K562 (cell line): ENCODE results near the gene LHX3. TPM values are rescaled to one million over a fixed set of nuclear protein-coding genes. Genes with fewer than 3 reads are reported as not detected.
A peak's percentile ranks its signal among the peaks of the same experiment; 100 is the strongest.

Experiments
- ATAC-seq: fragments of 200-7000 bp; cut with Tn5 transposase; 3 replicates; pipeline ENCODE4 v1.9.1; 2020; ENCODE audit warnings: moderate library complexity
- BruUV-seq: library from RNA; stranded (reverse); fragments of 400-500 nt; replicated peaks from 2 replicates; lab custom pipeline; 2021; lab: Mats Ljungman, UMichigan
- CTCF ChIA-PET: fragments of 300-600 bp; formaldehyde crosslinking; extraction: SDS; loops from one replicate; lab custom pipeline; 2021; ENCODE audit warnings: low intra/inter-chr PET ratio; lab: Yijun Ruan, JAX
- POLR2A ChIA-PET: fragments of 300-600, 350-650 bp; sonication (Branson Sonifier 250); formaldehyde crosslinking; extraction: SDS; loops from one replicate; lab custom pipeline; 2021; ENCODE audit warnings: antibody characterized with exemption, inconsistent platforms; lab: Yijun Ruan, JAX
- DNase-seq, 4 experiments: peaks; one replicate each; pipeline versions ENCODE4 v3.0.0 to v3.0.0-alpha.2; 2011 to 2018; ENCODE audit warnings: low spot score in 3 of 4, mixed read lengths in 3 of 4; ENCODE audit errors: extremely low read depth in 1 of 4
- FAIRE-seq: peaks from 2 replicates; lab custom pipeline; 2011; peaks lifted over from hg19 to GRCh38; lab: Jason Lieb, UNC
- H2AFZ ChIP-seq: 2 replicates; pipeline ENCODE4 v1.6.0; 2011; ENCODE audit warnings: low read depth, low read length, control low read depth, inconsistent platforms
- H3K27ac ChIP-seq: fragments of 200-600 bp; 3 replicates; pipeline ENCODE4 v1.8.0; 2011; ENCODE audit warnings: low read depth, mild to moderate bottlenecking, control low read depth, inconsistent platforms, low read length, moderate library complexity, mixed read lengths; ENCODE audit errors: extremely low read depth
- H3K27me3 ChIP-seq, 2 experiments: fragments of 300-600 bp in 1 of 2; 2 replicates in 1 of 2; 3 replicates in 1 of 2; pipeline versions ENCODE4 v1.6.0 to v1.8.0; 2011; ENCODE audit warnings: inconsistent platforms in 2 of 2, low read length in 2 of 2, mild to moderate bottlenecking in 1 of 2, mixed read lengths in 1 of 2, moderate library complexity in 1 of 2; ENCODE audit not compliant: control insufficient read depth in 2 of 2, insufficient read depth in 2 of 2
- H3K36me3 ChIP-seq: fragments of 300-600 bp; 3 replicates; pipeline ENCODE4 v1.8.0; 2011; ENCODE audit warnings: mild to moderate bottlenecking, low read length, inconsistent platforms; ENCODE audit not compliant: control insufficient read depth, insufficient read depth
- H3K4me1 ChIP-seq, 2 experiments: fragments of 200-600 bp in 1 of 2; replicated peaks in 1 of 2; 2 replicates in 1 of 2; 3 replicates in 1 of 2; pipeline versions ENCODE4 v1.5.1 to v1.8.0; 2011; ENCODE audit warnings: inconsistent platforms in 2 of 2, low read length in 2 of 2, mild to moderate bottlenecking in 1 of 2, mixed read lengths in 1 of 2, moderate library complexity in 1 of 2; ENCODE audit not compliant: control insufficient read depth in 2 of 2, insufficient read depth in 2 of 2
- H3K4me2 ChIP-seq: 2 replicates; pipeline ENCODE4 v1.6.1; 2011; ENCODE audit warnings: low read length, control low read depth, inconsistent platforms, mixed read lengths; ENCODE audit not compliant: insufficient read depth
- H3K4me3 ChIP-seq: fragments of 200-600 bp; sonication (generic), shearing (Covaris generic); 2 replicates; pipeline ENCODE4 v1.5.1; 2016; ENCODE audit warnings: control low read depth, inconsistent platforms
- H3K79me2 ChIP-seq: fragments of 200-600 bp; 3 replicates; pipeline ENCODE4 v1.8.0; 2011; ENCODE audit warnings: low read length, inconsistent platforms; ENCODE audit not compliant: control insufficient read depth, insufficient read depth
- H3K9ac ChIP-seq, 2 experiments: 2 replicates each; pipeline versions ENCODE4 v1.6.0 to v1.6.1; 2011; ENCODE audit warnings: low read depth in 2 of 2, low read length in 2 of 2, control low read depth in 1 of 2, inconsistent platforms in 1 of 2, mild to moderate bottlenecking in 1 of 2, mixed read lengths in 1 of 2; ENCODE audit not compliant: insufficient read depth in 1 of 2
- H3K9me1 ChIP-seq: one replicate; pipeline ENCODE4 v1.6.0; 2011; ENCODE audit warnings: inconsistent platforms, mild to moderate bottlenecking, low read length, moderate library complexity; ENCODE audit not compliant: control insufficient read depth, insufficient read depth
- H3K9me3 ChIP-seq: replicated peaks from 2 replicates; pipeline ENCODE4 v1.5.1; 2011; ENCODE audit warnings: low read depth, low read length, inconsistent platforms; ENCODE audit not compliant: control insufficient read depth, insufficient read depth
- H4K20me1 ChIP-seq: replicated peaks from 2 replicates; pipeline ENCODE4 v1.6.1; 2011; ENCODE audit warnings: low read length, inconsistent platforms, mixed read lengths; ENCODE audit not compliant: control insufficient read depth, insufficient read depth
- POLR2G ChIP-seq: fragments of 200-400 bp; formaldehyde crosslinking; IDR thresholded peaks from 2 replicates; pipeline ENCODE4 v1.6.1; 2017; ENCODE audit warnings: low read depth, mild to moderate bottlenecking, antibody characterized with exemption, low read length, moderate library complexity
- RBM22 ChIP-seq: fragments of 200-400 bp; formaldehyde crosslinking; IDR thresholded peaks from 2 replicates; pipeline ENCODE4 v1.6.1; 2018; ENCODE audit warnings: low read length, low read depth; ENCODE audit not compliant: poor library complexity, severe bottlenecking
- ZNF174 ChIP-seq: fragments of 250-450 bp; sonication (Bioruptor Pico); IDR thresholded peaks from 2 replicates; pipeline ENCODE4 v1.4.0; 2020; ENCODE audit warnings: mild to moderate bottlenecking
- WGBS: fragments of 100-300 bp; shearing (Covaris generic); methylation state at CpG from one replicate; pipeline ENCODE4 v1.1.6; 2016; ENCODE audit warnings: low coverage, mixed read lengths; ENCODE audit not compliant: insufficient coverage; ENCODE audit errors: missing lambda C conversion rate; 5-methylcytosine and 5-hydroxymethylcytosine counted together
- in situ Hi-C: fragments of 300-500 bp; cut with MboI; formaldehyde crosslinking; loops from 4 replicates; pipeline ENCODE4 v1.15.0; 2018; ENCODE audit warnings: inconsistent platforms, mixed read lengths
- intact Hi-C: fragments of 100-400 bp; cut with micrococcal nuclease; formaldehyde crosslinking; loops from 2 replicates; pipeline ENCODE4 v1.14.2; 2022
- polyA plus RNA-seq, 8 experiments: library from polyadenylated mRNA; depleted of rRNA in 4 of 8; stranded (reverse) in 5 of 8; unstranded in 3 of 8; fragments of >200 nt; fragmentation: Nextera tagmentation in 2 of 8; fragmentation: Illumina TruSeq in 1 of 8; extraction: Ambion mirVana in 2 of 8; extraction: Trizol in 1 of 8; gene quantifications; 2 replicates each; pipeline versions ENCODE4 v1.2.1 to v1.2.3, GENCODE V29; 2011 to 2014; ENCODE audit warnings: inconsistent platforms in 1 of 8, missing spikeins in 1 of 8
- total RNA-seq, 7 experiments: library from RNA; depleted of rRNA in 6 of 7; stranded (reverse); fragments of >200 nt in 6 of 7; fragmentation: Illumina TruSeq in 2 of 7; extraction: Trizol in 2 of 7; gene quantifications; 2 replicates each; pipeline versions ENCODE4 v1.2.1 to v1.2.3, GENCODE V29; 2011 to 2021; ENCODE audit warnings: low replicate concordance in 1 of 7

Gene LHX3
- total and polyA plus RNA-seq, 9 of the 15 experiments (the other 6 are each of a cell fraction or from before 2014, with no cell fraction given) = 0.09 TPM; not detected in 8

DNA sequence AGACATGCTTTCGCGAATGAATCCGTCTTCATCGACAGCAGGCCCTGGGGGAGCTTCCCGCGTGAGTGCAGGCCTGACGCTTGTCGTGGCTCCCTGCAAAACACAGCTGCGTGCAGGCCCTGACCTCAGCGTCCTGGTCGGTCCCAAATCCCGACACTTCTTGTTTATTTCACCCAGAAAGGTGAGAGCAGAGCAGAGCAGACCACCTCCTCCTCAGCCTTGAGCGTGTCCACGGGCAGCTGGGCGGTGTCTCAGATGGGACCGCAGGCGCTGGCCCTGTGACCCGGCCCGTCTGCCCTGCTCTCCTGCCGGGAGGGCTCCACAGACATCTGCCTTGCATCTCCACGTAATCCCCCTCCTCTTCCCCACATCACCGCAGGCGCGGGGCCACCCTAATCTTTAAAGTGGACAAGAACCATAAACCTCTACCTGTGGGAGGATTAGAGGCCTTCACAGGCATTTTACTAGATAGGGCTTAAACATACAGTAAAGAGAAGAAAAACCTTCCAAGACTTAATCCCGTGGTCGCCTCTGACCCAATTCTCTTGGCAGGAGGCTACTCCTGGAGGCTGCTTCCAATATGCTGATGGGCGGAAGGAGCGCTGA, 7.5 kb upstream of the LHX3 start:
- ATAC-seq = no peak
- CTCF ChIA-PET = interaction anchor here (0.6 kb wide), 1 partner anchor 65 kb away, joined by 3 read pairs; no protein-coding TSS in a partner anchor
- Histone ChIP-seq H3K9me1 (no peaks in the 10 kb centered on the region), H4K20me1 (peaks cover 9% of the 10 kb centered on the region; the same call in 1 of the 2 replicates), H2AFZ (no peak overlapping the region), H3K36me3 (peaks cover 90% of the 10 kb centered on the region; the same call in 2 of the 3 replicates), H3K4me3 (no peak overlapping the region), H3K4me2 (no peak overlapping the region), H3K27me3 (no peaks in the 10 kb centered on the region), H3K9me3 (no peaks in the 10 kb centered on the region), H3K4me1 (peaks cover 18 to 49% of the 10 kb centered on the region in 2 experiments), H3K9ac (no peak overlapping the region), H3K79me2 (no peaks in the 10 kb centered on the region), H3K27ac (no peak overlapping the region)
- DNase-seq = no peak
- in situ Hi-C loops (no loop called here), intact Hi-C loops (no loop called here)
- BruUV-seq = no TSS peak
- no peak for FAIRE-seq
- POLR2A ChIA-PET = interaction anchor here (0.7 kb wide), 1 partner anchor 37 kb away, joined by 3 read pairs; no protein-coding TSS in a partner anchor
- peak; percentile 40 for TF ChIP-seq RBM22
- TF ChIP-seq ZNF174 = no peak
- peak; percentile 19; the same call in 1 of the 2 replicates for TF ChIP-seq POLR2G
- 89% methylated on average over 27 of the region's 28 CpGs for WGBS
